HEK293 (cell line): ENCODE measurements around the gene MED17.
A peak's percentile ranks its signal among the peaks of the same experiment; 100 is the strongest.

Experiments used
- CTCF ChIA-PET: fragments of 350-600 bp; formaldehyde crosslinking; extraction: SDS; loops from one replicate; lab custom pipeline; 2021; ENCODE audit warnings: antibody characterized with exemption; lab: Yijun Ruan, JAX
- POLR2A ChIA-PET: fragments of 300-600 bp; formaldehyde crosslinking; extraction: SDS; loops from one replicate; lab custom pipeline; 2020; ENCODE audit warnings: antibody characterized with exemption, inconsistent platforms; lab: Yijun Ruan, JAX
- H3K27ac ChIP-seq: fragments of 200-500 bp; sonication (Bioruptor generic); 2 replicates; pipeline ENCODE4 v1.5.1; 2014; ENCODE audit warnings: low read depth, low read length, control low read depth, inconsistent platforms; ENCODE audit errors: extremely low read depth
- H3K36me3 ChIP-seq, 2 experiments: fragments of 200-500 bp in 1 of 2; sonication (Bioruptor generic) in 1 of 2; 1 replicate in 1 of 2; 2 replicates in 1 of 2; pipeline ENCODE4 v1.5.1; 2014 to 2017; ENCODE audit warnings: inconsistent platforms in 2 of 2, low read length in 2 of 2; ENCODE audit not compliant: control insufficient read depth in 2 of 2, insufficient read depth in 1 of 2
- H3K4me1 ChIP-seq: fragments of 200-500 bp; sonication (Bioruptor generic); 2 replicates; pipeline ENCODE4 v1.5.1; 2014; ENCODE audit warnings: mild to moderate bottlenecking, low read length, inconsistent platforms; ENCODE audit not compliant: control insufficient read depth, insufficient read depth
- H3K4me3 ChIP-seq: 2 replicates; pipeline ENCODE4 v1.5.1; 2011; ENCODE audit warnings: low read depth, mild to moderate bottlenecking, control low read depth, low read length, moderate library complexity
- H3K9me3 ChIP-seq: fragments of 200-500 bp; sonication (Bioruptor generic); 2 replicates; pipeline ENCODE4 v1.5.1; 2014; ENCODE audit warnings: low read depth, low read length, inconsistent platforms; ENCODE audit not compliant: control insufficient read depth, insufficient read depth
- GLIS1 ChIP-seq: fragments of 450-650 bp; formaldehyde crosslinking; IDR thresholded peaks from 2 replicates; pipeline ENCODE4 v1.5.1; 2016; ENCODE audit warnings: missing biosample characterization, missing genetic modification characterization
- MYNN ChIP-seq: fragments of 450-650 bp; formaldehyde crosslinking; IDR thresholded peaks from 2 replicates; pipeline ENCODE4 v1.5.1; 2016; ENCODE audit warnings: missing biosample characterization, missing genetic modification characterization, borderline replicate concordance
- PRDM1 ChIP-seq: fragments of 450-650 bp; formaldehyde crosslinking; IDR thresholded peaks from 2 replicates; pipeline ENCODE4; 2016; ENCODE audit warnings: missing biosample characterization, missing genetic modification characterization
- PRDM2 ChIP-seq: fragments of 450-650 bp; formaldehyde crosslinking; IDR thresholded peaks from 2 replicates; pipeline ENCODE4 v1.5.1; 2016; ENCODE audit warnings: missing biosample characterization, missing genetic modification characterization, borderline replicate concordance
- ZNF26 ChIP-seq: fragments of 450-650 bp; formaldehyde crosslinking; IDR thresholded peaks from 2 replicates; pipeline ENCODE4 v1.5.1; 2016; ENCODE audit warnings: missing biosample characterization, missing genetic modification characterization
- ZNF311 ChIP-seq: fragments of 450-650 bp; formaldehyde crosslinking; IDR thresholded peaks from 2 replicates; pipeline ENCODE4 v1.5.1; 2017; ENCODE audit warnings: missing biosample characterization, missing genetic modification characterization, borderline replicate concordance
- ZNF335 ChIP-seq: fragments of 450-650 bp; formaldehyde crosslinking; conservative IDR thresholded peaks from 2 replicates; pipeline ENCODE4 v1.5.1; 2016; ENCODE audit warnings: missing biosample characterization, missing genetic modification characterization
- ZNF341 ChIP-seq: fragments of 450-650 bp; formaldehyde crosslinking; IDR thresholded peaks from 2 replicates; pipeline ENCODE4; 2016; ENCODE audit warnings: low read depth, missing biosample characterization, missing genetic modification characterization
- ZNF473 ChIP-seq: fragments of 450-650 bp; formaldehyde crosslinking; IDR thresholded peaks from 2 replicates; pipeline ENCODE4 v1.5.1; 2017; ENCODE audit warnings: missing biosample characterization, missing genetic modification characterization
- ZNF596 ChIP-seq: fragments of 450-650 bp; IDR thresholded peaks from 2 replicates; pipeline ENCODE4 v1.5.0; 2018; ENCODE audit warnings: missing biosample characterization, mild to moderate bottlenecking, missing genetic modification characterization, moderate library complexity
- ZNF629 ChIP-seq: fragments of 450-650 bp; formaldehyde crosslinking; IDR thresholded peaks from 2 replicates; pipeline ENCODE4 v1.5.1; 2017; ENCODE audit warnings: missing biosample characterization, missing genetic modification characterization
- ZNF747 ChIP-seq: fragments of 450-650 bp; formaldehyde crosslinking; IDR thresholded peaks from 2 replicates; pipeline ENCODE4 v1.5.1; 2016; ENCODE audit warnings: missing biosample characterization, missing genetic modification characterization
- ZNF768 ChIP-seq: fragments of 450-650 bp; formaldehyde crosslinking; IDR thresholded peaks from 2 replicates; pipeline ENCODE4 v1.5.1; 2018; ENCODE audit warnings: missing biosample characterization, mild to moderate bottlenecking, missing genetic modification characterization
- ZSCAN4 ChIP-seq: fragments of 450-650 bp; formaldehyde crosslinking; IDR thresholded peaks from 2 replicates; pipeline ENCODE4 v1.5.1; 2017; ENCODE audit warnings: missing biosample characterization, missing genetic modification characterization
- ZXDB ChIP-seq: fragments of 450-650 bp; formaldehyde crosslinking; IDR thresholded peaks from 2 replicates; pipeline ENCODE4 v1.5.1; 2016; ENCODE audit warnings: missing biosample characterization, missing genetic modification characterization

Gene MED17

GRCh38 chr11:93783765-93784144 lies 327 bp upstream of the MED17 start (continued):
- peak; percentile 65; the same call in 1 of the 2 replicates for TF ChIP-seq ZNF335
- TF ChIP-seq GLIS1 (tag by site-specific recombination) = peak; percentile 52
- TF ChIP-seq ZNF26 (tag by site-specific recombination) = no peak

GRCh38 chr11:93784935-93785360 lies 866 bp downstream of the MED17 start:
- H3K4me3 ChIP-seq = peak overlapping the region; percentile 98
- H3K27ac ChIP-seq = peak overlapping the region; percentile 79; the same call in 1 of the 2 replicates
- TF ChIP-seq ZXDB (no peak), PRDM2 (no peak), ZNF473 (tag by site-specific recombination) (no peak), ZNF629 (peak; percentile 4; the same call in 1 of the 2 replicates)
- ChIA-PET CTCF (interaction anchor here (0.7 kb wide), 1 partner anchor 104 kb away, joined by 4 read pairs; no protein-coding TSS in a partner anchor), POLR2A (interaction anchor here (1.6 kb wide), 1 partner anchor 12 kb away, joined by 6 read pairs; no protein-coding TSS in a partner anchor)
- H3K36me3 ChIP-seq = peaks cover 12 to 34% of the 10 kb centered on the region in 2 experiments
- H3K4me1 ChIP-seq = no peaks in the 10 kb centered on the region
- no peaks in the 10 kb centered on the region for H3K9me3 ChIP-seq

- Histone ChIP-seq H3K36me3 (peaks cover 60 to 90% of the 10 kb centered on the region in 2 experiments), H3K27ac (no peak overlapping the region), H3K4me1 (no peaks in the 10 kb centered on the region), H3K4me3 (no peak overlapping the region), H3K9me3 (no peaks in the 10 kb centered on the region)
- no peak for TF ChIP-seq ZNF596 (tag by site-specific recombination)
- no peak for TF ChIP-seq ZNF341 (tag by site-specific recombination)
- TF ChIP-seq MYNN (tag by site-specific recombination) = no peak
- no peak for TF ChIP-seq ZNF311 (tag by site-specific recombination)
- TF ChIP-seq ZNF747 (tag by site-specific recombination) = no peak
- TF ChIP-seq ZNF768 (tag by site-specific recombination) = no peak
- TF ChIP-seq PRDM1 = 0 out of 2 replicates have a peak, but pooled peaks have one; percentile 16
- TF ChIP-seq ZSCAN4 (tag by site-specific recombination) = no peak
- POLR2A ChIA-PET = interaction anchor here (1.3 kb wide), 1 partner anchor 50 kb away, joined by 5 read pairs; the partner anchor contains the start of genes C11orf54 and TAF1D
- CTCF ChIA-PET = no interaction called here
These were observed 7.4 kb downstream of the MED17 start for GRCh38 chr11:93791493-93791892.
